Measurements from ENCODE around the gene ZFYVE9. TPM values are rescaled to one million over a fixed set of nuclear protein-coding genes. Genes with fewer than 3 reads are reported as not detected.
"Not testable (repeated sequence)": the region's sequence is repeated elsewhere in the genome, so short reads cannot be mapped to it uniquely, and the experiment has no call there.

Gene ZFYVE9
- total RNA-seq = 3.7 and 4.0 TPM in 2 replicates

GRCh38 chr1:52141513-52142219 lies at the start of gene ZFYVE9:
ZFYVE9 (plus strand) TSS chr1:52142089; CDS start chr1:52233207, 91,118 bp downstream.
- Mint-ChIP-seq H3K4me3 (ENCODE audit: low read depth) (peak within 1 kb of the TSS; percentile 76), H3K36me3 (ENCODE audit: low read depth) (no peaks in the 10 kb centered on the region), H3K27me3 (ENCODE audit: low read depth) (peaks cover 28% of the 10 kb centered on the region), H3K27ac (peak within 1 kb of the TSS; percentile 56), H3K4me1 (ENCODE audit: low read depth) (peaks cover 27% of the 10 kb centered on the region), H3K9me3 (no peaks in the 10 kb centered on the region)
- peak; percentile 57 for DNase-seq (ENCODE audit: low spot score)
- intact Hi-C loops (cut with micrococcal nuclease) = loop anchor here (5.0 to 10.0 kb wide), 5 partner anchors 84 to 543 kb away; partner anchors contain the start of genes BTF3L4, CC2D1B, ORC1 and PRPF38A

GRCh38 chr1:52094300-52094699 lies 47.6 kb upstream of the ZFYVE9 start:
- H3K4me3 Mint-ChIP-seq (ENCODE audit: low read depth); DNase-seq (ENCODE audit: low spot score); intact Hi-C loops (cut with micrococcal nuclease); H3K9me3 Mint-ChIP-seq; H3K27ac Mint-ChIP-seq; H3K4me1 Mint-ChIP-seq (ENCODE audit: low read depth); H3K27me3 Mint-ChIP-seq (ENCODE audit: low read depth): not testable (repeated sequence)
- peaks cover 22% of the 10 kb centered on the region for H3K36me3 Mint-ChIP-seq (ENCODE audit: low read depth)

- intact Hi-C loops (cut with micrococcal nuclease) = no loop called here
- H3K4me3 Mint-ChIP-seq (ENCODE audit: low read depth) = no peak overlapping the region
- peaks cover 7% of the 10 kb centered on the region for H3K36me3 Mint-ChIP-seq (ENCODE audit: low read depth)
Measured at GRCh38 chr1:52096216-52096615, 45.7 kb upstream of the ZFYVE9 start.

GRCh38 chr1:52098139-52098871 lies 43.6 kb upstream of the ZFYVE9 start:
- Mint-ChIP-seq H3K4me3 (ENCODE audit: low read depth) (no peak overlapping the region), H3K27me3 (ENCODE audit: low read depth) (peaks cover 8% of the 10 kb centered on the region), H3K27ac (no peak overlapping the region), H3K9me3 (no peaks in the 10 kb centered on the region), H3K4me1 (ENCODE audit: low read depth) (peaks cover 12% of the 10 kb centered on the region), H3K36me3 (ENCODE audit: low read depth) (no peaks in the 10 kb centered on the region)
- intact Hi-C loops (cut with micrococcal nuclease) = no loop called here
- DNase-seq (ENCODE audit: low spot score) = no peak

More at GRCh38 chr1:52096216-52096615, 45.7 kb upstream of the ZFYVE9 start:
- Mint-ChIP-seq H3K27ac (no peak overlapping the region), H3K9me3 (no peaks in the 10 kb centered on the region), H3K4me1 (ENCODE audit: low read depth) (no peaks in the 10 kb centered on the region), H3K27me3 (ENCODE audit: low read depth) (peaks cover 8% of the 10 kb centered on the region)
- no peak for DNase-seq (ENCODE audit: low spot score)

GRCh38 chr1:52102336-52103013 lies 39.4 kb upstream of the ZFYVE9 start:
- no peak overlapping the region for H3K27ac Mint-ChIP-seq
- H3K4me1 Mint-ChIP-seq (ENCODE audit: low read depth) = peaks cover 12% of the 10 kb centered on the region
- H3K9me3 Mint-ChIP-seq = no peaks in the 10 kb centered on the region
- H3K36me3 Mint-ChIP-seq (ENCODE audit: low read depth) = no peaks in the 10 kb centered on the region
- intact Hi-C loops (cut with micrococcal nuclease) = no loop called here
- H3K27me3 Mint-ChIP-seq (ENCODE audit: low read depth) = peaks cover 7% of the 10 kb centered on the region
- DNase-seq (ENCODE audit: low spot score) = no peak
- no peak overlapping the region for H3K4me3 Mint-ChIP-seq (ENCODE audit: low read depth)

GRCh38 chr1:52111492-52111891 lies 30.4 kb upstream of the ZFYVE9 start:
- Mint-ChIP-seq H3K27me3 (ENCODE audit: low read depth) (no peaks in the 10 kb centered on the region), H3K36me3 (ENCODE audit: low read depth) (no peaks in the 10 kb centered on the region), H3K27ac (no peak overlapping the region), H3K4me1 (ENCODE audit: low read depth) (no peaks in the 10 kb centered on the region), H3K9me3 (no peaks in the 10 kb centered on the region), H3K4me3 (ENCODE audit: low read depth) (no peak overlapping the region)
- DNase-seq (ENCODE audit: low spot score) = no peak
- intact Hi-C loops (cut with micrococcal nuclease) = no loop called here

- intact Hi-C loops (cut with micrococcal nuclease) = no loop called here
- H3K9me3 Mint-ChIP-seq = no peaks in the 10 kb centered on the region
- no peaks in the 10 kb centered on the region for H3K4me1 Mint-ChIP-seq (ENCODE audit: low read depth)
- no peaks in the 10 kb centered on the region for H3K36me3 Mint-ChIP-seq (ENCODE audit: low read depth)
- H3K27me3 Mint-ChIP-seq (ENCODE audit: low read depth) = no peaks in the 10 kb centered on the region
- H3K27ac Mint-ChIP-seq = no peak overlapping the region
- no peak overlapping the region for H3K4me3 Mint-ChIP-seq (ENCODE audit: low read depth)
- DNase-seq (ENCODE audit: low spot score) = no peak
Measured at GRCh38 chr1:52112489-52112888, 29.4 kb upstream of the ZFYVE9 start.

GRCh38 chr1:52119301-52120079 lies 22.4 kb upstream of the ZFYVE9 start:
- no peaks in the 10 kb centered on the region for H3K36me3 Mint-ChIP-seq (ENCODE audit: low read depth)

GRCh38 chr1:52122384-52122783 lies 19.5 kb upstream of the ZFYVE9 start:
- H3K9me3 Mint-ChIP-seq = no peaks in the 10 kb centered on the region
- no peak for DNase-seq (ENCODE audit: low spot score)
- intact Hi-C loops (cut with micrococcal nuclease) = no loop called here

More at GRCh38 chr1:52119301-52120079, 22.4 kb upstream of the ZFYVE9 start:
- no peaks in the 10 kb centered on the region for H3K4me1 Mint-ChIP-seq (ENCODE audit: low read depth)
- no peaks in the 10 kb centered on the region for H3K9me3 Mint-ChIP-seq
- intact Hi-C loops (cut with micrococcal nuclease) = no loop called here
- DNase-seq (ENCODE audit: low spot score) = no peak
- H3K4me3 Mint-ChIP-seq (ENCODE audit: low read depth) = no peak overlapping the region
- peaks cover 5% of the 10 kb centered on the region for H3K27me3 Mint-ChIP-seq (ENCODE audit: low read depth)
- no peak overlapping the region for H3K27ac Mint-ChIP-seq

GRCh38 chr1:52123622-52124021 lies 18.3 kb upstream of the ZFYVE9 start:
- H3K27me3 Mint-ChIP-seq (ENCODE audit: low read depth) = peaks cover 23% of the 10 kb centered on the region
- H3K27ac Mint-ChIP-seq = no peak overlapping the region
- DNase-seq (ENCODE audit: low spot score) = no peak
- H3K4me1 Mint-ChIP-seq (ENCODE audit: low read depth) = peaks cover 4% of the 10 kb centered on the region
- intact Hi-C loops (cut with micrococcal nuclease) = no loop called here
- no peaks in the 10 kb centered on the region for H3K9me3 Mint-ChIP-seq
- H3K4me3 Mint-ChIP-seq (ENCODE audit: low read depth) = no peak overlapping the region
- no peaks in the 10 kb centered on the region for H3K36me3 Mint-ChIP-seq (ENCODE audit: low read depth)

More at GRCh38 chr1:52122384-52122783, 19.5 kb upstream of the ZFYVE9 start:
- Mint-ChIP-seq H3K36me3 (ENCODE audit: low read depth) (no peaks in the 10 kb centered on the region), H3K4me3 (ENCODE audit: low read depth) (no peak overlapping the region), H3K27me3 (ENCODE audit: low read depth) (peaks cover 14% of the 10 kb centered on the region), H3K27ac (no peak overlapping the region), H3K4me1 (ENCODE audit: low read depth) (peaks cover 4% of the 10 kb centered on the region)

GRCh38 chr1:52125736-52126359 lies 16.0 kb upstream of the ZFYVE9 start:
- intact Hi-C loops (cut with micrococcal nuclease) = loop anchor here (5.0 kb wide), 1 partner anchor 1056 kb away; no protein-coding TSS in a partner anchor
- H3K36me3 Mint-ChIP-seq (ENCODE audit: low read depth) = no peaks in the 10 kb centered on the region
- H3K9me3 Mint-ChIP-seq = no peaks in the 10 kb centered on the region
- no peak overlapping the region for H3K4me3 Mint-ChIP-seq (ENCODE audit: low read depth)
- H3K4me1 Mint-ChIP-seq (ENCODE audit: low read depth) = peaks cover 4% of the 10 kb centered on the region
- DNase-seq (ENCODE audit: low spot score) = no peak
- H3K27me3 Mint-ChIP-seq (ENCODE audit: low read depth) = peaks cover 34% of the 10 kb centered on the region
- H3K27ac Mint-ChIP-seq = no peak overlapping the region
